Ramos (cell line): ENCODE measurements around the gene CYP26B1.

Experiments
- in situ Hi-C: fragments of 300-500 bp; cut with MboI; formaldehyde crosslinking; loops from one replicate; pipeline ENCODE4 v1.14.3; 2022; ENCODE audit warnings: low sequenced_read_pairs; ENCODE audit not compliant: unreplicated experiment

Gene CYP26B1

GRCh38 chr2:72132981-72133720, 14.5 kb downstream of the CYP26B1 start:
- in situ Hi-C loops, result no loop called here

DNA sequence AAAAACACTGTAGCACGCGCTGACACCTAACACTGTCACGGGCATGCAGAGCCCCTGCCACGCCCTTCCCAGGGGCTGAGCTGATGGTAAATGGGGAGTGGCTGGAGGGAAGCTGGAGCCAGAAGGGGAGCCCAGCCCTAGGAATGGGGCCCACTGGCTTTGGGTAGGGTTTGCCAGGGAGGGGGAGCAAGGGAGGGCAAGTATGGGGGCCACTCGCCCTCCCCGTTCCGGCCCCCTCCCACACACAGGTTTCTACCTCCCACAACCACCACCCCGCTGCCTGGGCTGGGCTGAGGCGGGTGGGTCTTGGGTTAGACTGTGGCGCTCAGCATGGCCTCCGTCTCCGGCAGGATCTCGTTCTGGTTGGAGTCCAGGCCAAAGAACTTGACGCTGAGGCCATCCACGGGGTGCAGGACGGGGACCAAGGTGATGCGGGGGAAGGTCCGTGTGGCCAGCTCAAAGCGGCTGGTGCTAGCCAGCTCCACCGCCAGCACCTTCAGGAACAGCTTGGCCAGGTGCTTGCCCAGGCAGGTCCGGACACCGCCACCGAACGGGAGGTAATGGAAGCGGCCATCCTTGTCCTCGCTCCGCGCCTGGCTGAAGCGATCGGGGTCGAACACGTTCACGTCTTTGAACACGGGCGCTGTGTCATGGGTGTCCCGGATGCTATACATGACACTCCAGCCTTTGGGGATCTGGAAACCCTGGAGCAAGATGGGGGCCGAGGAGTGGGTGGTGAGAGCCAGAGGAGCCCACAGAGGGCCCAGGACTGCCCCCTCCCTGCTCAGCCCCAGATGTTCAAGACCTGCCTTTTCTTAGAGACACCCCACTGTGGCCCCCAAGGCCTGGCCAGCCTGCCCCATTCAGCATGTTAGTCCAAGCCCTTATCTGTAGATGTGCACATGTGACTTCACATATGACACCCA, 15.5 kb downstream of the CYP26B1 start:
- in situ Hi-C loops, result no loop called here

GRCh38 chr2:72131371-72131891, 16.2 kb downstream of the CYP26B1 start:
- in situ Hi-C loops, result no loop called here

GRCh38 chr2:72130659-72131360, 16.9 kb downstream of the CYP26B1 start:
- in situ Hi-C loops, result no loop called here

DNA sequence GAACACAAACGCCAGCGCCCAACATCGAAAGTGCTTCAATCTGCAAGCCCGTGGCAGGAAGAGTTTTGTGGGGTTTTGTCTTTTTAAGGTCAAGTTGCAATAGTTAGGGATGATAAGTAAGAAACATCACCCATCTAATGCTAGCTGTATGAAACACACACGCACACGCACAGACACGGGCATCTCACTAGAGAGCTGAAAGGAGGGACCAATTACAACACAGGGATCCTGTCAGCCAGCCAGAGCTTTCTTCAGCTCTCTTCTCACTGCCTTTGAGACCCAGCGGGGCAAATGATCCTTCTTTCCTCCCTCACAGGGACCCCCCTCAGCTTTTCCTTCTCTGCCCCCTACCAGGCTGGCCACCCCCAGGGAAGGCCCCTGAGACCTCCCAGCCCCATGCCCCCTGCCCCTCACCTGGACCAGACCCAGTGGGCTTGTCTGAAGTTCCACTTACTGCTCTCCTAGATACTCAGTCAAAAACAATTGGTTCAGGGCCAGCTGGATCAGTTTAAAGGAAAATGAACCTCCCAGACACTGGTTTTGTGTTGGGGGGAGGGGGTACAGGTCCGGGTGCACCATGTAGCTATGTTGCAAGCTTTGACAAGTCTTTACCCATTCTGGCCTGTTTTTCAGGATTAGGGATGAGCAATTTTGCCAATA, 17.9 kb downstream of the CYP26B1 start:
- in situ Hi-C loops, result no loop called here

DNA sequence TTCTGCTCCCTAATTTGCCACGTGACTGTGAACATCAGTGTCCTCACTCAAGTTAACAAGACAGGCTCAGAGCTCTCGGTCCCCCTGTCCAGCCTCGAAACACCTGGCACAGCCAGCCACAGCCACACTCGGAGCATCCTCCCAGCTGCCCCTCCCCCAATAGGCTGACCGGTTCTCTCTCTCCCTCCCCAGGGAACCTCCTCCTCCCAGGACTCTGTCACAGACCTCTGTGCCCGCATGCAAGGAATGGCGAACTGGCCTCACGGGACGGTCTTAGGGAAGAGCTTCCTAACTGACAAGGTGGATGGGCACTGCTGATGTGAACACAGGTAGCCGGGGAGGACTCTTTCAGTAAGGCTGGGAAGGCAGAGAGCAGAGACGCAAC, 18.8 kb downstream of the CYP26B1 start:
- in situ Hi-C loops, result no loop called here

DNA sequence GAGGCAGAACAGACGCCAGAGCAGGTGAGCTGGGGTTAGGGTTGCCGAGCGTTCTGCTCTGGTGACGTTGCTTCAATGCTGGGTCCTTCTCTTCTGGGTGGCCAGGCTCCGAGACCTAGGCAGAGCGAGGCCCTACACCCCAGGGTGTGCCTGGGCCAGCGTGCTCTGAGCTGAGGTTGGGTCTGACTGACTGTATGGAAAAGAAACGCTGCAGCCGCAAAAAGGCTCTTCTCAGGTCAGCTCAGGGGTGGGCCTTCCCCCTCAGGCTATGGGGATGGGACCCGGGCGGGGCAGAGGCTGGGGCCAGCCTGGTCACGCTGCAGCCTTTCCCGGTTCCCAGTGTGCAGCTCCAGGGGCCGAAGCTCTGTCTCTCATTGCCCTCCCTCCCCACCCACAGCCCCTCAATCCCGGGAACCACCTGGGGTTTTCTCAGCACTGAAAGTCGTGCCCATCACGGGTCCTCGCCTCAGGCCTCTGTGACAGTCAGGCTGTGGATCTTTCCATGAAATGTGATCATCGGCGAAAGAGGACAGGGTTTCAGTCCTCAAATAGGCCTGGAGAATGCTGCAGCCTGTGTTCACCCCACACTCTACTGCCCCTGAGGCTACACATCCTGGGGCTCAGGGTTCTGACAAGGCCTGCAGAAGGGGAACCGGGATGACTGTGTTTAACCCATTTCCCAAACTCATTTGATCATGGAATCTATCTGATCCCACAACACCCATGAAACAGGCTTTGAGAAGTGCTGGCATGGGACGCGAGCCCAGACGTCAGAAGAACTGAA, 19.4 kb downstream of the CYP26B1 start:
- in situ Hi-C loops, result no loop called here

GRCh38 chr2:72127401-72128058, 20.1 kb downstream of the CYP26B1 start:
- in situ Hi-C loops, result no loop called here

DNA sequence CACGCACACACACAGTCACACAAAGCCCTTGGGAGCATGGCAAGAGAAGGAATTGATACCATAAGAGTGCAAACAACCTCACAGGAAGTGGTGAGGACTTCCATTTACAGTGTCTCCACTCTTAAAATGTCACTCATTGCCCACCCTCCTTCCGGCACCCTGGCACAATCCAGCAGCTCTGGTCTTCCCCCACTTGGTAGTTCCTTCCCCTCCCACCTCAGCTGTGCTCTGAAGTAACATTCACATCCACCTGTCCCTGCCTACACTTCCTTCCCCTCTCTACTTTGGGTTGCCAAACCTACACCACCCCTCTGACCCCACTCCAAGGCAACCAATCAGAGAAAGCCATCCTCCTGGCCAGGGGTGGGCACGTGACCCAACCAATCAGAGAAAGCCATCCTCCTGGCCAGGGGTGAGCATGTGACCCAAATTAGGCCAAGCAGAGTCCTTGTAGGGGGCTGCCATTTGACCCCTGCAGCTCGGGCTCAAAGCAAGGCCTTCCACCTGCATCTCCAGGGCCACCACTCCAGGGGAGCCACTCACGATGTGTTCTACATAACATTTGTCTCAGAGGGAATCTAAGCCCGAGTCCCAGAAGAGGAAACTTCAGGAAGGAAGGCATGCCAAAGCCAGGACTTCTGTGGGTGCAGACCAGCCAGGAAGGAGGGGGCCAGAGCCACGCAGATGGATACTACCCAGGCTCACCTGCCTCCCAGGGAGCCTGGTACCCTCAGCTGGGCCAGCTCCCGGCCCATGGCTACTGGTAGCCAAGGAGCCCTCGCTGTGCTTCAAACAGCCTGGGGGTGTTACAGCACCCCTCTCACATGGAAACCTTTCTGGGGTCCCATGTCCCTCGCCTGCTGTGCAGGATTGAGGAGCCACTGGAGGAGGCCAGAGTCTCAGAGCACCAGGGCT, 21.2 kb downstream of the CYP26B1 start:
- in situ Hi-C loops, result no loop called here

DNA sequence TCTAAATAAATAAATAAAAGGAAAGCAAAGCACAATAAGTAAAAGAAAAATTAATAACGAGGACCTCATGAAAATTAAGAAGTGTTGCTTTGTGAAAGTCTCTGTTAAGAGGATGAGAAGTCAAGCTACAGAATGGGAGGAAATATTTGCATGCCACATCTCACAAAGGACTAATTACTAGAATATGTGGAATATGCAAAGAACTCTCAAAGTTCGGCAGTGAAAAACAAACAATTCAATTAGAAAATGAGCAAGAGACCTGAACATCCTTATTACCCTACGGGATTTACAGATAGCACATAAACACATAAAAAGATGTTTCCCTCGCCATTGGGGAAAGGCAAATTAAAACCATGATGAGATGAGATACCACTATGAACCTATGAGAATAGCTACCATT, 23.3 kb downstream of the CYP26B1 start:
- in situ Hi-C loops, result no loop called here

- in situ Hi-C loops, result no loop called here
Observed at GRCh38 chr2:72121153-72121552, 26.5 kb downstream of the CYP26B1 start.

DNA sequence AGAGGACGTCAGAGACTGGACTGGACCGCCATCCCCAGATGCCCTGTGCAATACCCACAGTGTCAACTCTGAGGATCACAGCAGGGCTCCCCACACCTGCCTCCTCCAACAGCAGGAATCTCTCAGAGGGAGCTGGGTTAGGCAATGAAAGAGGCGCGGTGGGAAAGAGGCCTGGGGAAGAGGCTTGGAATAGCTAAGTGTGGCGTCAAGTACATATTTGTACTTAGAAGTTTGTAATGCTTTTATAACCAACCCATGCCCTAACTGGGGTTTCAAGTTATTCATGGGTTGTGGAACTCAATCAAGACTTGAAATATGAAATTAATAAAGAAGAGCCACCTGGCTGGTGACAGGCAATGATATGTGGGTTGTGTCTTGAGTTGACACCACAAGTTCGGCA, 28.7 kb downstream of the CYP26B1 start:
- in situ Hi-C loops, result no loop called here

- in situ Hi-C loops, result no loop called here
Observed at GRCh38 chr2:72118386-72118785, 29.3 kb downstream of the CYP26B1 start.

DNA sequence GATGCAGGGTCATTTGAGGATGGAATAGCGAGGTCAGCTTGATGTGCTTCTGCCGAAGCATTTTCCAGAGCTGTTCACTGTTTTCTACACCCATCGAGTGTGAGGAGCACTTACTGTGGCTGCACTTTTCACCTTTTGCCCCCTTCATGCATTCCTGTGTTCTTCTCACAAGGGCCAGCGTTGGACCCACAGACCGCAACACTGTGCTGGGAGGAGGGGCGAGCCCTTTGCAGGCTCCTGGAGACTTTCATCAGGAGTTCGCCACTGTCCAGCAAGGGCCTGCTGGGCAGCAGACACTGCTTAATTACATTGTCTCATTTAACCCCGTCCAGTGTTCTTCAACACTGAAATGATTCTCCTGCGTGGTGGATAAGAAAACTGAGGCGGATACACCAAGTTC, 29.9 kb downstream of the CYP26B1 start:
- in situ Hi-C loops, result no loop called here

GRCh38 chr2:72117029-72117428, 30.6 kb downstream of the CYP26B1 start:
- in situ Hi-C loops, result no loop called here

DNA sequence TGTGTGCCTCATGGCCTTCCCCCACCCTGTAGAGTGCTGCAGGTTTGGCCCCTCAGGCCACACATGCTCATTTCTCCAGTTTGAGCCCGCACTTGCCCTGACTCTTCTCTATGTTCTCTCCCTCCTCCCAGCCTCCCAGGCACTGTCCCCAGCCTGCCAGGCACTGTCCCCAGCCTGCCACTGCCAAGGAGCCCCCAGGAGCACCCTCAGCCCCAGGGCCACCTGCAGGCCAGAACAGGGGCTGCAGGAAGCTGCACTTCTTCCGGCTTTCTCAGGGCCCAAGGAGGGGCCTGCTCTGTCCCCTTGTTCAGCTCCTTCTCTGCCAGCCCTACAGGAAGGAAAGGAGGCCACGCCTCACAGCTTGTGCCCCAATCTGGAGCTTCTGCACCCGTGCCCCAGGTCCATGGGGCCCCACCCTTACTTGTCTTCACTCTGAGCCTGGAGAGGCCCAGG, 31.6 kb downstream of the CYP26B1 start:
- in situ Hi-C loops, result no loop called here

- in situ Hi-C loops, result no loop called here
Observed at GRCh38 chr2:72115110-72116080, 32.3 kb downstream of the CYP26B1 start.
